NCI-H345 treated with DMSO at 0.1 percent for 48 hours (cell line): ENCODE measurements around the gene ROCK1.
"Not testable (repeated sequence)": the region's sequence is repeated elsewhere in the genome, so short reads cannot be mapped to it uniquely, and the experiment has no call there.

ENCODE experiments used
- DNase-seq: peaks from one replicate; lab custom pipeline; 2025; ENCODE audit not compliant: unreplicated experiment; lab: John Stamatoyannopoulos, UW

ROCK1 gene

DNA sequence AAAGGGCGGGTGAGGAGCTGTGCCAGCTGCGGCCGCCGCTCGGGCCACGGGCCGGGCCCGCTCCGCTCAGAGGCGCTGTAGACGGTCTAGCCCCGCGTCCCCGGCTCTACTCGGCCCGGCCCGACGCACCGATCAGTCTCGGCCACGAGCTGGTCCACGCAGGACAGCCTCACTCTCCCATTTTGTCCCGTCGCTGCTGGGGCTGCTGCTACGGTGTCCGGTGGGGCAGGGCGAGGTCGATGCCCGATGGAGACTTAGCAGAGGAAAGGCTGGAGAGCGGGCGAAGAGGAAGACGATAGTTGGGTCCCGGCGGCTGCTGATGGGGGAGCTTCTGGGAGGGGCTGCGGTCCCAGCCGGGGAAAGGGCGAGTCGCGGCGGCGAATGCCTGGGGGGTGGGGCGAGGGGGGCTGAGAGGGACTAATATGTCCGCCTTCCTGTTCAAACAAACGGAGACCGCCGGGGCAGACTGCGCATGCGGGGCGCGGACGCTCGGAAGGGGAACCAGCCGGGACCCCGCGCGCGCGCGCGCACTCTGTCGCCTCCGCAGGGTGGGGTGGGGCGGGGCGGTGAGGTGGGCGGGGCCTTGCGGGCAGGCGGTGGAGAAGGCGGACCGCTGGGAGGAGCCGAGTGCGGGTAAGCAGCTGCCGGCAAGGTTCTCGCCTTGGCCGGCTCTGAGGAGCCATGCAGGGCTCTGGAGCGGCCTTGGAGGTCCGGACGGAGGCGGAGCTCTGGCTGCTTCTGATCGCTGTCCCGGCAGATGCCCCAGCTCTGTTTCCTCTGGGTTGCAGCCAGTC, at the start of gene ROCK1:
Gene ROCK1 (minus strand): TSS at position 468 of the 794 bp plus-strand sequence. CDS start 903 bp downstream, outside the sequence.
- peak; percentile 89 for DNase-seq

DNA sequence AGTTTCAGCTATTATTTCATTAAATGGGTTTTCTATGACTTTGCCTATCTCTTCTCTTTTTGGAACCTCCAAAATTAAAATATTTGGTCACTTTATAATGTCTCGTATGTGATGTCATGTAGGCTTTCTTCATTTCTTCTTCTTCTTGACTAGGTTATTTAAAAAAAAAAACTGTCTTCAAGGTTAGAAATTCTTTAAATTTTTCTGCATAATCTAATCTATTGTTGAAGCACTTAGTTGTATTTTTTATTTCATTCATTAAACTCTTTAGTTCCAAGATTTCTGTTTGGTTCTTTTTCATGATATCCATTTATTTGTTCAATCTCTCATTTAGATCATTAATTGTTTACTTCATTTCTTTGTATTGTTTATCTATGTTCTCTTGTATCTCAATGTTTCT, 43.8 kb upstream of the ROCK1 start:
- DNase-seq, result no peak

DNA sequence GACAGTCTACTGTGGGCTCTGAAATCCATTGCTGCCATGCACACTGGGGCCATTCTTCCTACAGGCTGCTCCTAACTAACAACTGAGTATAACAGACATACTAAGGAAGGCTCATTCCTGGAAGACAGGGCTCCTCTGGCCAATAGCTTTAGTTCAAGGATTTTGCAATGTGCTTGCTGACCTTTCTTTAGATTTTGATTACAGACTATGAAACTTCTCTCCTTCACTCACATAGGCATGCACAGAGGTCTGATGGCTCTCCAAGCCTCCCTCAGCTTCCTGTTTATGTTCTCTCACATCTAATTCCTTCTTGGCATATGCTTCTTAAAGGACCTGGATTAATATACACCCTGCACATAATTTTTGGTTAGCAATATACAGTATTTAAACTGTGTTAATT, 34.4 kb upstream of the ROCK1 start:
- no peak for DNase-seq

DNA sequence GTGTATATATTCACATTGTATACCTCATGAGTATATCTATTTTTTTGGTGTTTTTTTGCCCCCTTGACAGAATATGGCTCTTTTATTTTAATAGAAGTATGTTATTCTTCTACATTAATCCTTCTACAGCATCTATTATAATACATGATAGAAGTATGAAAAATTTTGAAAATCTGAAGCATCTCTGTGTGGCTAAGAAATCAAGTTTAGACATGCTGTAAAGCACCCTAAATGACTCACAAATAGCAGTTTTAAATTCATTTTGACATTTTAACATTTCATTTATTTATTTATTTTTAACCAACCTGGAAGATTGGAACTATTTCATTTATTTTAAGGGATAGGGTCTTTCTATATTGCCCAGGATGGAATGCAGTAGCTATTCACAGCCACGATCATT, 33.8 kb upstream of the ROCK1 start:
- no peak for DNase-seq

DNA sequence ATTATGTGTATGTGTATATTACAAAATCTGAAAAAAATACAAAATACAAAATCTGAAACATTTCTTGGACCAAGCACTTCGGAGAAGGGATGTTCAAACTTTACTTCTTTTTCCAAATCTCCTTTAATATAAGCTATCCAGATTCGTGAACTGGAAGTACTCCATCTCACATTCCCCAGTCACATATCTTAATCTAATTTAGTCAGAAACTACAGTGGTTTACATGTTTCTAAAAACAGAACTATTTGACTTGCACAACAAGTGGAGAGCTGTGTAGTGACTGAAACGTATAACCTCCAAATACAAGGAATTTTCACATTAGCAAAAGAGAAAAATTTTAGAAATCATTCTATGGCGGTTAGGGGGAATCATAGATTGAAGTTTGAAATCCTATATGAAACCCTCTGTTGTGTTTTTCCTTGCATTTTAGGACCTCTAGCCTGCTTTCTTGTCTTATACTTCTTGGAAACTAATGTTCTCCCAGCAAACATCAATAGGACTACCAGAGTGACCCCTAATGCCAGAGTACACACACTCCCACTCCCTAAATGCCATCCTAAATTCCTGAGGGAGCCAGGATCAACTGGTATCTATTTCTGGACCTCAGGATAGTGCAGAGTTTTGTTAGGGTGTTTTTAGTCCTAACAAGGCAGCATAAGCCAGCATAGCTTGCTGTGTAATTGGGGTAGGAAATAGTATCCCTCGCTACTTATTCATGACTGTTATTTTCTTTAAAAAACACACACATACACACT, 30.2 kb upstream of the ROCK1 start:
- no peak for DNase-seq

DNA sequence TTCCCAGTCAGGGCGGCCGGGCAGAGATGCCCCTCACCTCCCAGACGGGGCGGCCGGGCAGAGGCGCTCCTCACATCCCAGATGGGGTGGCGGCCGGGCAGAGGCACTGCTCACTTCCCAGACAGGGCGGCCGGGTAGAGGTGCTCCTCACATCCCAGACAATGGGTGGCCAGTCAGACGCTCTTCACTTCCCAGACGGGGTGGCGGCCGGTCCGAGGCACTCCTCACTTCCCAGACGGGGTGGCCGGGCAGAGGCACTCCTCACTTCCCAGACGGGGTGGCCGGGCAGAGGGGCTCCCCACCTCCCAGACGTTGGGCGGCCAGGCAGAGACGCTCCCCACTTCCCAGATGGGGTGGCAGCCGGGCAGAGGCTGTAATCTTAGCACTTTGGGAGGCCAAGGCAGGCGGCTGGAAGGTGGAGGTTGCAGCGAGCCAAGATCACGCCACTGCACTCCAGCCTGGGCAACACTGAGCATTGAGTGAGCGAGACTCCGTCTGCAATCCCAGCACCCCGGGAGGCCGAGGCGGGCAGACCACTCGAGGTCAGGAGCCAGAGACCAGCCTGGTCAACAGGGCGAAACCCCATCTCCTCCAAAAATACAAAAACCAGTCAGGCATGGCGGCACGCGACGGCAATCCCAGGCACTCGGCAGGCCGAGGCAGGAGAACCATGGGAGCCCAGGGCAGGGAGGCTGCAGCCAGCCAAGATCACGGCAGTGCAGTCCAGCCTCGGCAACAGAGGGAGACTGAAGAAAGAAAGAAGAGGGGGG, 26.3 kb upstream of the ROCK1 start:
- not testable (repeated sequence) for DNase-seq

DNA sequence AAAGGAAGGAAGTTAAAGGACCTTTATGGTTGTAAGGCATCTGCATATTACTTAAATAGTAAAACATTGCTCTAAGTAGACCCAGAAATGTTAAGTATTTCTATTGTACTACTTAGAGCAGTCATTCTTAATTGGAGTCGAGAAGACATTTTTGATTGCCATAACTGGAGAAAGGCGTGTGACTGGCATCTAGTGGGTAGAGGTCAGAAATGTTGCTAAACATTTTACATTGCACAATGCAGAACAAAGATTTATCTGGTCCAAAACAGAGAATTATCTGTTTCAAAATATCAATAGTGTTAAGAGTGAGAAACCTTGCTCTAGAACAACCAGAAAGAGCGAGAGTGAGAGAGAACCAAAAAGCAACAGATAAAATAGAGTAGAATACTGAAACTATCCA, 23.3 kb upstream of the ROCK1 start:
- no peak for DNase-seq

DNA sequence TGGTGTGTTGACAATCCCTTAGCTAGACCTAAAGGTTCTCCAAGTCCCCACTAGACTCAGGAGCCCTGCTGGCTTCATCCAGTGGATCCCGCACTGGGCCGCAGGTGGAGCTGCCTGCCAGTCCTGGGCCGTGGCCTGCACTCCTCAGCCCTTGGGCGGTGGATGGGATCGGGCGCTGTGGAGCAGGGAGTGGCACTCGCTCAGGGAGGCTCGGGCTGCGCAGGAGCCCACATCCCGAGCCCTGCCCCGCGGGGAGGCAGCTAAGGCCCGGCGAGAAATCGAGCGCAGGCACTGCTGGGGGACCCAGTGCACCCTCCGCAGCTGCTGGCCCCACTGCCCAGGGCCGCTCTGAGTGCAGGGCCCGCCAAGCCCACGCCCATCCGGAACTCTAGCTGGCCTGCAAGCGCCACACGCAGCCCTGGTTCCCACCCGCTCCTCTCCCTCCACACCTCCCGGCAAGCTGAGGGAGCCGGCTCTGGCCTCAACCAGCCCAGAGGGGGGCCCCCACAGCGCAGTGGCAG, 20.8 kb upstream of the ROCK1 start:
- DNase-seq, result no peak

DNA sequence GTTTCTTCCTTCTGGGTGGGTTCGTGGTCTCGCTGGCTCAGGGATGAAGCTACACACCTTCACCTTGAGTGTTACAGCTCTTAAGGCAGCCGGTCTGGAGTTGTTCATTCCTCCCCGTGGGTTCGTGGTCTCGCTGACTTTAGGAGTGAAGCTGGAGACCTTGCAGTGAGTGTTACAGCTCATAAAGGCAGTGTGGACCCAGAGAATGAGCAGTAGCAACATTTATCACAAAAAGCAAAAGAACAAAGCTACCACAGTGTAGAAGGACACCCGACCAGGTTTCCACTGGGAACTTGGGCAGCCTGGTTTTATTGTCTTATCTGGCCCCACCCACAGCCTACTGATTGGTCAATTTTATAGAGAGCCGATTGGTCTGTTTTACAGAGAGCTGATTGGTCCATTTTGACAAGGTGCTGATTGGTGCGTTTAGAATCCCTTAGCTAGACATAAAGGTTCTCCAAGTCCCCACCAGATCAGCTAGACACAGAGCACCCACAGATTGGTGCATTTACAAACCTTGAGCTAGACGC, 20.1 kb upstream of the ROCK1 start:
- DNase-seq, result no peak

DNA sequence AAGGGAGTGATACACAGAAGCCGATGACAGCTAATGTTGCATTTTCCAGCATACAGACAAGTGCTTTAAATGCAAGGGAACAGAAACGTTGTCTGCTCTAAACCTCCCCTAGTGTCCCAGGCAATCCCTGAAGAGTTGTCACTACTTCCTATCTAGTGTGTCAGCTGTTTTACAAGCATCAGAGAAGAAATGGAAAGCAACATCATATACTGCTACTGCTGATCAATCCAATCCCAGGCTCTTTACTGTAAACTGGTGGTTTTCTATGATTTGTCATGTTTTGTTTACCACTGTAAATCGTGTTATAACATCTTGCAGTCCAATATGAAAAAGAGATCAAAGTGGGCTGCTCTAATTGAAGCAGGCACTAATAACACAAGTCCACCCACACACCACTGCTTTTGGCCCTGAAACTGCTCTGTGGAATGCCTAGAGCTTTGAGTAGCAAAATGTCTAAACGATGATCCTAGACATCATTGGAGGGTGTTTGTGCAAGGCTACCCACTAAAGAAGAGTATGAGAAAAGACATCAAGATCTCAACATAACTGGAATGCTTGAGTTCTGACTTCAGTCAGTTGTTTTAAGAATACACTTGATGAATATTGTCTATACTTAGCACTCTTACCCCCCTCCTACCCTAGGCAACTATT, 18.1 kb upstream of the ROCK1 start:
- no peak for DNase-seq

DNA sequence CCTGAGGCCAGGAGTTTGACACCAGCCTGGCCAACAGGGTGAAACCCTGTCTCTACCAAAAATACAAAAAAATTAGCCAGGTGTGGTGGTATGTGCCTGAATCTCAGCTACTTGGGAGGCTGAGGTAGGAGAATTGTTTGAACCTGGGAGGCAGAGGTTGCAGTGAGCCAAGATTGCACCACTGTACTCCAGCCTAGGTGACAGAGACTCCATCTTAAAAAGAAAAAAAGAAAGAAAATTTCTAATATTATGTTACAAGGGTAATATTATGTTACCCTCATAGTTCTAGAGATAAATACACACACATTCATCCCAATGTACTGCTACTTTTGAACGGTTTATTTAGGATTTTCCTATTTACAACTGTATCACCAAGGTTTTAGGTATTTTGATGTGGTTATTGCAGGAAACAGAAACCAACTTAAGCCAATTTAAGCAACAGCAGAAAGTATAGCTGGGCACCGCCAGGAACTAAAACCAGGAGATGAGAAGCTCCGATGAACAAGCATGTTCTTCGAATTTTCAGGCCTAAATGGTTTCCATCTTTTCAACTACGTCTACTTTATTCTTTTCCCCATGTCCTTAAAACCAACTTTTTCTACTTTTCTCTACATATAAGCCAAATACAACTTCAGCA, 11.8 kb upstream of the ROCK1 start:
- DNase-seq, result no peak

DNA sequence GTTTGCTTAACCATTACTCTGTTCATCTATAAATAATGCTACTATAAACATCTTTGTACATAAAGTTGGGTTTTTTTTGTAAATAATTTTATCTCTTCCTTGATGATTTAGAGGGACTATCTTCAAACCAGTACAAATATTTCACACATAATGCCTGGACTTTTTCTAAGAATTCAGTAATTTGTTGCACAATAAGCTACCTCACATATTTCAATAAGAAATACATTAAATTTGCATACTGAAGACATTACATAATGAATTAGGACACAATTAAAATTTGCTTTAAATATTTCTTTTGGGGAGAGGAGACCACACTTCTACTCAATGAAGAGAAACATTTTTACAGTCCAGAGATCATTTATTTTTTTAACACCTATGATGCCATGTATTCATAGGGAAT, 7.2 kb upstream of the ROCK1 start:
- no peak for DNase-seq

DNA sequence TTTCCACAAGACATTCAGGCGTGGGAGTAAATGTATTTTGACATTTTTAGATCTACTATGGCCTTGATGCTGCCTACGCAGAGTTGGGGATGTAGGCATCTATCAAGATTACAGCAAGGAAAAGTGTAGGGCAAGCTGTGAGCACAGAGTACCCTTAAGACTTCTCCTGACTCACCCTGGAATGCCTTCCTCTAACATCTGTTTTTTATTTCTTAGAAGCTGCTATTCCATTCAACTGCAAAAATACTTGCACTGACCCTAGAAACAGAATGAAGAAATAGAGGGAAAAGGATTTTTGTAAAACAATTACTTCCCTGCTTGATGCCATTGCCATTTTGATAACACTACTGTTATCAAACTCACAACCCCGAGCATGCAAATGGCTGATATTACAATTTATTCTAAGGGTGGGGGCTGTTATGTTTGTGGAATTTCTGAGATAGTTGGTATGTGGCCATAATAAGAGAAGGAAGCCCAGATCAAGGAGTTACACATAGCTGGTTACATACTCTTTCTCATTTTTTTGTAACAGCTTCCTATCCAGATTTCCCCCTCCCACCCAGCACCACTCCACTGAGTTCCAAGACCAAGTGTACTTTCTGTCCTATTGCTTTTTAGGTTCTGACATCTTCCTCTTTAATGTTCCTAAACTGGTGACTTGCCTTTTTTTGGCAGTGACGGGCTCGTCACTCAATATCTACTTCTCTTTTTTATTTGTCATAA, 6.0 kb upstream of the ROCK1 start:
- no peak for DNase-seq

DNA sequence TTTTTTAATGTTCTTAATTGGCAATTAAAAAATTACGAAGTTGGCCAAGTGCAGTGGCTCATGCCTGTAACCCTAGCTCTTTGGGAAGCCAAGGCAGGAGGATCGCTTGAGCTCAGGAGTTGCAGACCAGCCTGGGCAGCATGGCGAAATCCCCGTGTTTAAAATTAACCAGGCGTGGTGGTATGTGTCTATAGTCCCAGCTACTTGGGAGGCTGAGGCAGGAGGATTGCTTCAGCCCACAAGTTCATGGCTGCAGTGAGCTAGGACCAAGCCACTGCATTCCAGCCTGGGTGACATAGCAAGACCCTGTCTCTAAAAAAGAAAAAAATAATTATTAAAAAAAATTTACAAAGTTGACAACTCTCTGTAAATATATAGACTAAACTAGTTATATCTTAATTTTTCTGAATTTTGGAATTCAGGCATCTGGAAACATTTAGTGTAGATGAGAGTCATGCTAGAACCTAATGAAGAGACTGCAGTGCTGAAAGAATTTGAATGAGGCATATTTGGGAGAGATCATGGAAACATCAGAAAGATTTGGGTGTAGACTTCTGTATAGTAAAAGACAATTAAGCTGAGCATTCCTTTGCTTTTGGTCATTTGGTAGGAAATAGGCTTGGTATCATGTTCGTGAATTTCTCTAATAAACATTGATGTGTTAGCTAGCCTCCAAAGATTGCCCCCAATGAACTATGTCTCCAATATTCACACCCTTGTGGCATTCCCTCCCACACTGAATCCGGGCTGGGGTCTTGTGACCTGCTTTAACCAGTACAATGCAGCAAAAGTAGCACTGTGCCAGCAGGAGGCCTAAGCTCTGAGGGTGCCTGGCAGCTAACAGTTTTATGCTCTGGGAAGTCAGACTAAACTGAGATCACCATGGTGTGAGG, 4.2 kb upstream of the ROCK1 start:
- DNase-seq, result no peak

DNA sequence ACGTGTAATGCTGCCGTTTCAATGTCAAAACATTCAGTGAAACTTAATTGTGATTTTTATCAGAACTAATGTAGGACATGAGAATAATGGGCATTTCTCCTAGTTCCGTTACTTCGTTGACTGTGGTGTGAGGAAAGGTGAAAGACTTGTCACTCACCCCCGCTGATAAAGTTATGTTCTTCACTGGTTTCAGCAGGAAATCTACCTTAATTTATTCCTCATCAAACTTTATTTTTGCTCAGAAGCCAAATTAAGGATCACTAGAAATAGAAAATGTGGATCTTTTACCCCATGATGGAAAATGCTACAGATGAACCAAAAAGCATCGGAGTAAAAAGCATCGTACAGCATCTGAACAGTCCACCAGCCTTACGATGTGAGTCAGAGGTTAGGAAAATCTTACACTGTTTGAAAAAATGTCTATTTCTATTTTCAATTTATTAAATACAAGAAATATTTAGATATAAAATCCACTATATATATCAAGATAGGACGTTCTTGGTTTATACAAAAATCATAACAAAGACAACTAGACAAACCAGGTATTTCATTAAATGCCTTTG, 1.0 kb upstream of the ROCK1 start:
- no peak for DNase-seq

DNA sequence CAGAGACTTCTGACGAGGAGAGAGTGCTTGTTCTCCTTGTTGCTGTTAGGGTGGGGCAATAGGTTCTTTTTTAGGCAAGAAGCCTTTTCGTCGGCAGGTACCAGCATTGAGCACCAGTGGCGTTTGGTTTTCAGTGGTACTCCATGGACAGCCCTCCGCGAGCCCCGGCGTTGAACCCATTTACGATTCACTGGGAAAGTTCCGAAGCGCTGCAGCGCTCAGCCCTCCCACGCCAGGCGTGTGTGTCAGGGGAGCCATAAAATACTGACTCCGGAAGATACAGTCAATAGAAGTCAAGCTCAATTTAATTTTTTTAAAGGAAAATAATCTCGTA, 494 bp upstream of the ROCK1 start:
- peak; percentile 81 for DNase-seq

DNA sequence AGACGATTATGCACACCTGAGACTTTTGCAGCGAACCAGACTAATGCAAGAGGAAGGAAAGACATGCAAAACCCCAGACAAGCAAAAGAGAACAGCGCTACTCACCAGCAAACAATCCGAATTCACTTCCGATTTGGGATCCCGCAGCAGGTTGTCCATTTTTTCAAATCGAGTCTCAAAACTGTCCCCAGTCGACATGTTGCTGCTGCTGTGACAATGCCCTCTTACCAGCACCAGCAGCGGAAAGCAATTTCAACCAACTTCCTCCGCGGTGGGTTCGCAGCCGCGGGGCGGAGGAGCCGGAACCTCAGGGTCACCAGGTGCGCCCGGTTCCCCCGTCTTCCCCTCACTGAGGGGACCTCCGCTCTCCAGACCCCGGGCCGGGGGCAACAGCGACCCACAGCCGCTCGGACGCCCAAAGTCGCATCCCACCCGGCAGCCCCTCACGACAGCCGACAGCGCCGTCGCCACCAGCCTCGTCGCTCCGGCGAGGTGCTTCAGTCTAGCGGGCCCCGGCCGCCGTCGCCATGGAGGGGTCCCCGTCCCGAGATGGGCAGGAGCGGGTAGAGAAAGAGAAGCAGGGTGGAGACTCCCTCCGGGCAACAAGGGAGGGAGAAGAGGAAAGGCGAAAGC, 784 bp downstream of the ROCK1 start:
- peak; percentile 19 for DNase-seq
